Mesendoderm (in vitro differentiated cells): ENCODE results near the gene VWA8.
"Not testable (repeated sequence)": the region's sequence is repeated elsewhere in the genome, so short reads cannot be mapped to it uniquely, and the experiment has no call there.

ENCODE experiments used
- DNase-seq: peaks from one replicate; pipeline ENCODE4 v3.0.0; 2013
- H2AK5ac ChIP-seq: 2 replicates; pipeline ENCODE4 v1.6.1; 2013; ENCODE audit warnings: low read length, inconsistent platforms
- H2BK120ac ChIP-seq: 2 replicates; pipeline ENCODE4 v1.6.1; 2013; ENCODE audit warnings: low read depth, mild to moderate bottlenecking, low read length, moderate library complexity, mixed read lengths
- H2BK15ac ChIP-seq: replicated peaks from 2 replicates; pipeline ENCODE4 v1.6.1; 2013; ENCODE audit warnings: low read depth, mild to moderate bottlenecking, moderate library complexity
- H2BK5ac ChIP-seq: 2 replicates; pipeline ENCODE4 v1.6.1; 2013; ENCODE audit warnings: low read length, inconsistent platforms
- H3K18ac ChIP-seq: 2 replicates; pipeline ENCODE4 v1.6.1; 2013; ENCODE audit warnings: mild to moderate bottlenecking, low read length, mixed read lengths
- H3K23ac ChIP-seq: one replicate; pipeline ENCODE4 v1.6.1; 2013; ENCODE audit warnings: low read length
- H3K27ac ChIP-seq: 2 replicates; pipeline ENCODE4 v1.5.1; 2013; ENCODE audit warnings: low read depth, mild to moderate bottlenecking, inconsistent platforms, low read length, moderate library complexity
- H3K27me3 ChIP-seq: 2 replicates; pipeline ENCODE4 v1.6.1; 2013; ENCODE audit warnings: low read length, control low read depth, mild to moderate bottlenecking, inconsistent platforms; ENCODE audit not compliant: insufficient read depth, poor library complexity
- H3K36me3 ChIP-seq: 2 replicates; pipeline ENCODE4 v1.6.1; 2013; ENCODE audit warnings: low read length, inconsistent platforms; ENCODE audit not compliant: control insufficient read depth, insufficient read depth
- H3K4ac ChIP-seq: one replicate; pipeline ENCODE4 v1.6.1; 2013; ENCODE audit warnings: low read depth, mild to moderate bottlenecking, low read length, moderate library complexity
- H3K4me1 ChIP-seq: 2 replicates; pipeline ENCODE4 v1.6.1; 2013; ENCODE audit warnings: low read depth, low read length, inconsistent platforms; ENCODE audit not compliant: control insufficient read depth
- H3K4me2 ChIP-seq: 2 replicates; pipeline ENCODE4 v1.6.1; 2013; ENCODE audit warnings: low read length
- H3K4me3 ChIP-seq: 2 replicates; pipeline ENCODE4 v1.5.1; 2013; ENCODE audit warnings: mild to moderate bottlenecking, low read length
- H3K56ac ChIP-seq: one replicate; pipeline ENCODE4 v1.6.1; 2013; ENCODE audit warnings: low read length
- H3K79me1 ChIP-seq: 2 replicates; pipeline ENCODE4 v1.6.1; 2013; ENCODE audit warnings: low read length, inconsistent platforms
- H3K79me2 ChIP-seq: 2 replicates; pipeline ENCODE4 v1.6.1; 2013; ENCODE audit warnings: mild to moderate bottlenecking, low read length; ENCODE audit not compliant: control insufficient read depth, insufficient read depth
- H3K9ac ChIP-seq: 2 replicates; pipeline ENCODE4 v1.6.1; 2013; ENCODE audit warnings: low read length, inconsistent platforms
- H4K5ac ChIP-seq: one replicate; pipeline ENCODE4 v1.6.1; 2013; ENCODE audit warnings: low read length
- H4K8ac ChIP-seq: one replicate; pipeline ENCODE4 v1.6.1; 2013; ENCODE audit warnings: low read depth, mild to moderate bottlenecking, control low read depth, low read length, moderate library complexity
- WGBS: extraction: QIAGEN DNeasy Blood & Tissue Kit; methylation state at CpG from one replicate; pipeline ENCODE4 v1.1.7; 2013; ENCODE audit warnings: low lambda C conversion rate, missing lambda C conversion rate; ENCODE audit not compliant: insufficient coverage; ENCODE audit errors: extremely low coverage; 5-methylcytosine and 5-hydroxymethylcytosine counted together

The VWA8 gene

DNA sequence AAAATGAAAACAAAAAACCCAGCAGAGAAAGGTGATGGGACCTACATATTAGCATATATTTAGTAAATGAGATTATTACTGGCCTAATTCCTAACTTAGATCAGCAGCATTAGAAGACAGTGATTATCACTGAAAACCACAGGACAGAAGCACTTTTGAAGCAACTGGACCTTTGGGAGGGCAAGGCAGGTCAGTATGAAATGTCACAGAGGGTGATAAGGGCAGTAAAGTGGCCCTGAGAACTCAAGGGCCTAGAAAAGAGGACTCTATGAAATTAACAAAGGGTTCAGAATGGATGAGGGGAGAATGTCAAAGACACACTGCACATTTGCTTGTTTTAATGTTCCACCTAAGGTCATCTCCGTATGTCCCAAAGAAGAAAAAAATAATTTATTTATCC is 148.7 kb downstream of the VWA8 start:
- H4K8ac ChIP-seq: no peak overlapping the region
- H3K18ac ChIP-seq: no peak overlapping the region
- H3K27me3 ChIP-seq: no peaks in the 10 kb centered on the region
- H3K56ac ChIP-seq: no peak overlapping the region
- DNase-seq: no peak
- no peak overlapping the region for H3K4ac ChIP-seq
- no peak overlapping the region for H2BK5ac ChIP-seq
- no peak overlapping the region for H4K5ac ChIP-seq
- H3K4me2 ChIP-seq: no peak overlapping the region
- H3K4me1 ChIP-seq: no peaks in the 10 kb centered on the region
- no peaks in the 10 kb centered on the region for H3K79me2 ChIP-seq
- H3K36me3 ChIP-seq: no peaks in the 10 kb centered on the region
- no peak overlapping the region for H2BK120ac ChIP-seq
- no peak overlapping the region for H3K23ac ChIP-seq
- H3K4me3 ChIP-seq: no peak overlapping the region
- no peak overlapping the region for H3K27ac ChIP-seq
- no peak overlapping the region for H2BK15ac ChIP-seq
- no peaks in the 10 kb centered on the region for H3K79me1 ChIP-seq
- H2AK5ac ChIP-seq: no peak overlapping the region
- no peak overlapping the region for H3K9ac ChIP-seq
- WGBS: no CpG with 5 or more reads among the region's 1 CpG

DNA sequence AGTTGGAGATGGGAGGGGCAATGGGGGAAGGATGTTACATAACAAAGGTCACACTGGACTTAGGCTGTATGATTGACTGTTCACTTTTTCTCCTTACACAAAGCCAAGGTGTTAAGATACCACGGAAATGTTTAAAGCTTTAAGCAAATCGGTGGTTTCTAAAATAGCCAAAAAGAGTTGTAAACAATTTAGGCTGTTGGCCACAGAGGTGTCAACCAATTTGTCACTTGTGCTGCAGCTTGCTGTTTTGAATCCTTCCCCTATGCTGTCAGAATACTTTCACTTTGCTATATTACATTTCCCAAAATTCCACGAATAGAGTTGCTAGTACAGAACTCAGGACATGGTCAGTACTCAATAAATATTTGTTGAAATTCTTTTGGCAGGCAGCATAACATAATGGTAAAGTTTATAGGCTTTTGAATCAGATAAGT is 149.3 kb downstream of the VWA8 start:
- no peak overlapping the region for H3K56ac ChIP-seq
- no peak overlapping the region for H4K8ac ChIP-seq
- no peaks in the 10 kb centered on the region for H3K27me3 ChIP-seq
- H2BK5ac ChIP-seq: no peak overlapping the region
- H3K27ac ChIP-seq: no peak overlapping the region
- H2BK15ac ChIP-seq: no peak overlapping the region
- no peak overlapping the region for H2AK5ac ChIP-seq
- H3K4me3 ChIP-seq: no peak overlapping the region
- no peak for DNase-seq
- no peak overlapping the region for H2BK120ac ChIP-seq
- H3K79me1 ChIP-seq: no peaks in the 10 kb centered on the region
- H3K9ac ChIP-seq: no peak overlapping the region
- H3K4me1 ChIP-seq: no peaks in the 10 kb centered on the region
- no peaks in the 10 kb centered on the region for H3K36me3 ChIP-seq
- no peak overlapping the region for H3K4me2 ChIP-seq
- H3K18ac ChIP-seq: no peak overlapping the region
- no peak overlapping the region for H3K4ac ChIP-seq
- H4K5ac ChIP-seq: no peak overlapping the region
- no peak overlapping the region for H3K23ac ChIP-seq
- no CpG with 5 or more reads among the region's 3 CpGs for WGBS
- H3K79me2 ChIP-seq: no peaks in the 10 kb centered on the region

GRCh38 chr13:41809962-41810361 is 150.9 kb downstream of the VWA8 start:
- WGBS: no CpG with 5 or more reads among the region's 1 CpG
- Histone ChIP-seq H3K4me2 (no peak overlapping the region), H2BK120ac (no peak overlapping the region), H3K4me1 (no peaks in the 10 kb centered on the region), H3K27me3 (no peaks in the 10 kb centered on the region), H3K9ac (no peak overlapping the region), H3K56ac (no peak overlapping the region), H3K79me2 (no peaks in the 10 kb centered on the region), H2BK15ac (no peak overlapping the region), H2AK5ac (no peak overlapping the region), H3K79me1 (no peaks in the 10 kb centered on the region), H3K23ac (no peak overlapping the region), H3K18ac (no peak overlapping the region), H2BK5ac (no peak overlapping the region), H3K36me3 (no peaks in the 10 kb centered on the region), H3K4me3 (no peak overlapping the region), H4K8ac (no peak overlapping the region), H3K4ac (no peak overlapping the region), H4K5ac (no peak overlapping the region), H3K27ac (no peak overlapping the region)
- no peak for DNase-seq

- not testable (repeated sequence) for H2AK5ac ChIP-seq, H3K27me3 ChIP-seq, H2BK120ac ChIP-seq, H3K4me3 ChIP-seq, H4K5ac ChIP-seq, H3K79me2 ChIP-seq, H3K4ac ChIP-seq, H2BK5ac ChIP-seq, H2BK15ac ChIP-seq, H3K56ac ChIP-seq, H3K9ac ChIP-seq, H3K23ac ChIP-seq, H3K4me1 ChIP-seq, H3K4me2 ChIP-seq, DNase-seq, H3K27ac ChIP-seq, H3K79me1 ChIP-seq, H3K36me3 ChIP-seq, H4K8ac ChIP-seq, H3K18ac ChIP-seq
- WGBS: no CpG with 5 or more reads among the region's 3 CpGs
These were observed 157.5 kb downstream of the VWA8 start for GRCh38 chr13:41803445-41803735.

DNA sequence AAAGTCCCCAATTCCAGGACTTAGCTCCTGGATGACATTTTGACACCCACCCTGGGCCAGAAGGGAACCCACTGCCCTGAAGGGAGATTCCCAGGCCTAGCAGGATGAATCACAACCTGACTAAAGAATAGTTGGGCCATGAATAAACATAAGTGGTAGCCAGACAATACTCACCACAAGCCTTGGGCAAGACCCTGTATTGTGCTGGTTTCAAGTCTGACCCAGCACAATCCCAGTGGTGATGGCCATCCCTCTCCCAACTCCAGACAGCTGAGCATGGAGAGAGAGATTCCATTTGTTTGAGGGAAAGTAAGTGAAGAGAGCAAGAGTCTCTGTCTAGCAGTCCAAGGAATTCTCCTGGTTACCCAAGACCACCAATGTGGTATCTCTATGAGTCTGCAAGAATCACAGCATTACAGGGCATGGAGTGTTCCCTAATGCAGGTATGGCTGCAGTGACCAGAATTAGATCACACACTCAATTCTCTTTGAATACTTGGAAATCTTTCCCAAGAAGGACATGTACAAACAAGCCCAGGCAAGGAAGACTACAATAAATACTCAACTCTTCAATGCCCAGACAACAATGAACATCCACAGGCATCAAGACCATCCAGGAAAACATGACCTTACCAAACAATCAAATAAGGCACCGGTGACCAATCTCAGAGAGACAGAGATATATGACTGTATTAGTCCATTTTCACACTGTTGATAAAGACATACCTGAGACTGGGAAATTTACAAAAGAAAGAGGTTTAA is 158.0 kb downstream of the VWA8 start:
- no peak overlapping the region for H3K4me2 ChIP-seq
- H3K18ac ChIP-seq: no peak overlapping the region
- no peaks in the 10 kb centered on the region for H3K79me2 ChIP-seq
- H3K27ac ChIP-seq: no peak overlapping the region
- H3K56ac ChIP-seq: no peak overlapping the region
- H2AK5ac ChIP-seq: no peak overlapping the region
- H2BK120ac ChIP-seq: no peak overlapping the region
- H3K9ac ChIP-seq: no peak overlapping the region
- H4K5ac ChIP-seq: no peak overlapping the region
- H3K27me3 ChIP-seq: no peaks in the 10 kb centered on the region
- no peak overlapping the region for H3K4me3 ChIP-seq
- no peaks in the 10 kb centered on the region for H3K79me1 ChIP-seq
- H3K23ac ChIP-seq: no peak overlapping the region
- no CpG with 5 or more reads among the region's 1 CpG for WGBS
- H2BK15ac ChIP-seq: no peak overlapping the region
- H3K4ac ChIP-seq: no peak overlapping the region
- H3K4me1 ChIP-seq: no peaks in the 10 kb centered on the region
- H3K36me3 ChIP-seq: no peaks in the 10 kb centered on the region
- peak; percentile 1 for DNase-seq
- H4K8ac ChIP-seq: no peak overlapping the region
- H2BK5ac ChIP-seq: no peak overlapping the region

DNA sequence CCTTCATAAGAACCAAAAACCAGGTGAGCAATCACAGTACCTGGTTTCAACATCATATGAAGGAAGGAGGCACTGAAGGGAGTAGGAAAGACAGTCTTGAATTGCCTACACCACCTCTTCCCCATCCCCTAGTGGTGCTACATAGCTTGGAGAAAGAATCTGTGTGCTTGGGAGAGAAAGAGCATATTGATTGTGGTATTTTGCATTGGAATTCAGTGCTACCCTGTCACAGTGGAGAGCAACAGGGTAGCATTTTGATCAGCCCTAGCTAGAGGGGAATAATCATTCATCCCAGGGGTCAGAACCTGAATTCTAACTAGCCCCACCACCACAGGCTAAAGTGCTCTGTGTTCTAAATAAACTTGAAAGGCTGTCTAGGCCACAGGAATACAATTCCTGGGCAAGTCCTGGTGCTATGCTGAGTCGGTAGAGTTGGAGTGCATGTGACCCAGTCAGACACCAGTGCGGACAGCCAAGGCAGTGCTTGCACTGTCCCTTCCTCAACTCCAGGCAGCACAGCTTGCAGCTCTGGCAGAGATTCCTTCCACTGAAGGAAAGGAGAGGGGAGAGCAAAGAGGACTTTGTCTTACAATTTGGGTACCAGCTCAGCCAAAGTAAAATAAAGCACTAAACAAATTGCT is 158.7 kb downstream of the VWA8 start:
- Histone ChIP-seq H3K79me1 (no peaks in the 10 kb centered on the region), H3K18ac (no peak overlapping the region), H3K4ac (no peak overlapping the region), H2AK5ac (no peak overlapping the region), H3K4me1 (no peaks in the 10 kb centered on the region), H2BK5ac (no peak overlapping the region), H3K4me3 (no peak overlapping the region), H3K27ac (no peak overlapping the region), H3K79me2 (no peaks in the 10 kb centered on the region), H2BK15ac (no peak overlapping the region), H3K9ac (no peak overlapping the region), H3K23ac (no peak overlapping the region), H2BK120ac (no peak overlapping the region), H3K56ac (no peak overlapping the region), H3K4me2 (no peak overlapping the region), H3K27me3 (no peaks in the 10 kb centered on the region), H4K8ac (no peak overlapping the region), H4K5ac (no peak overlapping the region), H3K36me3 (no peaks in the 10 kb centered on the region)
- WGBS: no CpG with 5 or more reads among the region's 2 CpGs
- peak; percentile 50 for DNase-seq
